Sigmoid colon (tissue), 7 donors: ENCODE results near the gene VIPR2. TPM values are rescaled to one million over a fixed set of nuclear protein-coding genes. Genes with fewer than 3 reads are reported as not detected.
"Not testable (repeated sequence)": the region's sequence is repeated elsewhere in the genome, so short reads cannot be mapped to it uniquely, and the experiment has no call there.

Source experiments
- DNase-seq: peaks from one replicate; pipeline ENCODE4 v3.0.0-alpha.2; 2019
- H3K27ac ChIP-seq, 4 donors: fragments of 200-600 bp; sonication (generic); one replicate each; pipeline ENCODE4 v1.5.1; 2016 to 2019; ENCODE audit warnings: mild to moderate bottlenecking in 1 of 4
- H3K27me3 ChIP-seq, 3 donors: fragments of 200-600 bp; sonication (generic); one replicate each; pipeline ENCODE4 v1.5.1; 2019; ENCODE audit warnings: mild to moderate bottlenecking in 1 of 3
- H3K36me3 ChIP-seq, 4 donors: fragments of 200-600 bp; sonication (generic); one replicate each; pipeline ENCODE4 v1.5.1; 2016 to 2019
- H3K4me1 ChIP-seq, 4 donors: fragments of 200-600 bp; sonication (generic); one replicate each; pipeline ENCODE4 v1.5.1; 2017 to 2019
- H3K4me3 ChIP-seq, 4 donors: fragments of 200-600 bp; sonication (generic); one replicate each; pipeline ENCODE4 v1.5.1; 2017 to 2019; ENCODE audit warnings: mild to moderate bottlenecking in 2 of 4, moderate library complexity in 1 of 4
- H3K9me3 ChIP-seq, 4 donors: fragments of 200-600 bp in 3 of 4; sonication (generic) in 3 of 4; one replicate each; pipeline versions ENCODE4 v1.5.1 to v1.6.1; 2013 to 2019
- CTCF ChIP-seq, 4 experiments: fragments of 450-650 bp in 3 of 4; fragments of 200-600 bp in 1 of 4; IDR thresholded peaks; one replicate each; pipeline ENCODE4 v1.5.1; 2016 to 2019; ENCODE audit warnings: antibody characterized with exemption in 4 of 4, mild to moderate bottlenecking in 3 of 4, moderate library complexity in 2 of 4
- EP300 ChIP-seq, 4 donors: sonication (generic); formaldehyde crosslinking; IDR thresholded peaks; one replicate each; pipeline ENCODE4 v1.6.1; 2017; ENCODE audit warnings: antibody characterized with exemption in 4 of 4
- POLR2A ChIP-seq, 2 donors: fragments of 450-650 bp; IDR thresholded peaks; one replicate each; pipeline ENCODE4 v1.6.1; 2016; ENCODE audit warnings: antibody characterized with exemption in 2 of 2, mild to moderate bottlenecking in 2 of 2, moderate library complexity in 2 of 2
- POLR2AphosphoS5 ChIP-seq, 4 donors: sonication (generic); formaldehyde crosslinking; IDR thresholded peaks; one replicate each; pipeline ENCODE4 v1.6.1; 2017; ENCODE audit warnings: antibody characterized with exemption in 4 of 4
- WGBS, 2 donors: extraction: QIAGEN DNeasy Blood & Tissue Kit; methylation state at CpG; one replicate each; pipeline ENCODE4 v1.1.7; 2013; 5-methylcytosine and 5-hydroxymethylcytosine counted together
- intact Hi-C: fragments of 100-400 bp; cut with DNase I; formaldehyde crosslinking; loops from one replicate; pipeline ENCODE4 v1.15.1; 2023
- polyA plus RNA-seq, 3 donors: library from polyadenylated mRNA; stranded (reverse); fragments of 200-250 nt; gene quantifications; one replicate each; pipeline ENCODE4 v1.2.3, GENCODE V29; 2013
- total RNA-seq, 4 donors: library from RNA; depleted of rRNA; stranded (reverse); fragments of >200 nt; gene quantifications; one replicate each; pipeline ENCODE4 v1.1.0, GENCODE V29; 2016
- donor health status: healthy with polysubstance abuse.
- donor health status: Bipolar disorder and iron deficiency.
- donor health status: healthy.

VIPR2 gene
- total and polyA plus RNA-seq, 7 donors = 0.23 to 21.4 (median 11.7) TPM

DNA sequence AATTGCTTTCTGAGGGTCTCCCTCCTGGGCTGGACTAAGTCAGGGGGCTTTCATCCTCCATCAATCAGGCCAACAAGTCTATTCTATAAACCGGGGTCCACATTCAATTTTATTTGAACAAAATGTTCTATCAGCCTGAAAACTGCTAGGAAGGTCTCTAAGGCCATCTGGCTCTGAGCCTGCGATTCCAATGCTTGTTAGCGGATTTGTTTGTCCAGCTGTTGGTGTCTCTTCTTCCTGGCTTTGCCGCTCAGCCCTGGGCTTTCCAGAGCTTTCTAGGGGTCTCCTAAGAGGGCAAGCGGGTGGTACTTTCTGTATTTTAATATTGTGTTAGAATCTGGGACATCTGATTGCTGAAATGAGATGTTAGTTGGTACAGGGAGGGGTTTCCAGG, 136.7 kb downstream of the VIPR2 start:
- DNase-seq = peak; percentile 18
- intact Hi-C loops = no loop called here
- 39 to 70% methylated on average over 5 of the region's 5 CpGs for WGBS, 2 donors
- Histone ChIP-seq H3K9me3 (no peaks in the 10 kb centered on the region), H3K4me1 (peaks cover 0 to 22% (median 20%) of the 10 kb centered on the region in 4 donors), H3K36me3 (no peaks in the 10 kb centered on the region), H3K27ac (no peak overlapping the region), H3K27me3 (no peaks in the 10 kb centered on the region), H3K4me3 (no peak overlapping the region)
- TF ChIP-seq EP300 (IDR thresholded peaks at IDR 0.05) = no peak
- no peak for TF ChIP-seq POLR2AphosphoS5 (IDR thresholded peaks at IDR 0.05)
- TF ChIP-seq POLR2A (IDR thresholded peaks at IDR 0.05) = no peak
- no peak for TF ChIP-seq CTCF (IDR thresholded peaks at IDR 0.05)

DNA sequence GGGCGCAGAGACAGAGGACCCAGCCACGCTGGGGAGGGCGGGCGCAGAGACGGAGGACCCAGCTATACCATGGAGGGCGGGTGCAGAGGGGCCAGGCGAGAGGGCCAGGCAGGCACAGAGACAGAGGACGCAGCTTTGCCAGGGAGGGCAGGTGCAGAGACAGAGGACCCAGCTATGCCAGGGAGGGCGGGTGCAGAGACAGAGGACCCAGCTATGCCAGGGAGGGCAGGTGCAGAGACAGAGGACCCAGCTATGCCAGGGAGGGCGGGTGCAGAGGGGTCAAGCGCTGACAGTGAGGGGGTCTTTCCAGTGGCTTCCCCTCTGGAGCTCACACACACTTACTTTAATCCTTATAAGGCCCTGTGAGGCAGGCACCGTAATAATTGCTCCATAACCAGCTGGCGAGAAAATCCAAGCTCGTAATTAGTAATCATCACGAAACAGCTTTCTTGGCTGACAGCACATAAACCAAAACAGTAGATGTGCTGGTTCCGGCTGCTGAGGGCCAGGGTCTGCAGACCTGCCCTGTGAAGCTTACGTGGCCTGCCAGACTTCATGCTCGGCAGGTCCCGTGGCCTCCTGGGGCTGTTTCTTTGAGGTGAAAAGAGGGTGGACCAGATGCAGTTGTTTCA, 137.2 kb downstream of the VIPR2 start:
- H3K27me3 ChIP-seq = no peaks in the 10 kb centered on the region
- H3K36me3 ChIP-seq = no peaks in the 10 kb centered on the region
- intact Hi-C loops = no loop called here
- H3K4me3 ChIP-seq = no peak overlapping the region
- H3K9me3 ChIP-seq = no peaks in the 10 kb centered on the region
- peak; percentile 32 for DNase-seq
- no peak for TF ChIP-seq POLR2AphosphoS5 (IDR thresholded peaks at IDR 0.05)
- TF ChIP-seq CTCF (IDR thresholded peaks at IDR 0.05) = no peak
- TF ChIP-seq EP300 (IDR thresholded peaks at IDR 0.05) = no peak
- no peak for TF ChIP-seq POLR2A (IDR thresholded peaks at IDR 0.05)
- peaks cover 0 to 17% (median 16%) of the 10 kb centered on the region in 4 donors for H3K4me1 ChIP-seq
- no peak overlapping the region for H3K27ac ChIP-seq
- WGBS, 2 donors = 85 to 91% methylated on average over 19 of the region's 19 CpGs

DNA sequence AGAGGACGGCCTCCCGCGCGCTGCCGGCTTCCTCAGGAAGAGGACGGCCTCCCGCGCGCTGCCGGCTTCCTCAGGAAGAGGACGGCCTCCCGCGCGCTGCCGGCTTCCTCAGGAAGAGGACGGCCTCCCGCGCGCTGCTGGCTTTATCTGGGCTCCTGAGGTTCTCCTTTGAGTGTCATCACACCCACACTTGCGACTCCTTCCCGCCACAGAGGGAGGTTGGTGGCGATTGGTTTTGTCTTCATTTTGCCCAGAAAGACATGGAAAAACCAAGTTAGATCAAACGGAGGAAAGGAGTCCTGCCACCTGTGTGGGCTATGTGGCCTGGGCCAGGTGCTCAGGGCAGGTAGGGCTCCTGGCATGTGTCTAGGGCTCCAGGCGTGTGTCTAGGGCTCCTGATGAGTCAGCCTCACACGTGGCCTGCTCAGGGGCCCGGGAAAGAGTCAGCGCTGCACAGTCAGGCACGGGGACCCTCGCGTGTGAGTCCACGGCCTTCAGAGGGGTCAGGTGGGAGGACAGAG, 138.0 kb downstream of the VIPR2 start:
- DNase-seq = peak; percentile 30
- intact Hi-C loops = no loop called here

DNA sequence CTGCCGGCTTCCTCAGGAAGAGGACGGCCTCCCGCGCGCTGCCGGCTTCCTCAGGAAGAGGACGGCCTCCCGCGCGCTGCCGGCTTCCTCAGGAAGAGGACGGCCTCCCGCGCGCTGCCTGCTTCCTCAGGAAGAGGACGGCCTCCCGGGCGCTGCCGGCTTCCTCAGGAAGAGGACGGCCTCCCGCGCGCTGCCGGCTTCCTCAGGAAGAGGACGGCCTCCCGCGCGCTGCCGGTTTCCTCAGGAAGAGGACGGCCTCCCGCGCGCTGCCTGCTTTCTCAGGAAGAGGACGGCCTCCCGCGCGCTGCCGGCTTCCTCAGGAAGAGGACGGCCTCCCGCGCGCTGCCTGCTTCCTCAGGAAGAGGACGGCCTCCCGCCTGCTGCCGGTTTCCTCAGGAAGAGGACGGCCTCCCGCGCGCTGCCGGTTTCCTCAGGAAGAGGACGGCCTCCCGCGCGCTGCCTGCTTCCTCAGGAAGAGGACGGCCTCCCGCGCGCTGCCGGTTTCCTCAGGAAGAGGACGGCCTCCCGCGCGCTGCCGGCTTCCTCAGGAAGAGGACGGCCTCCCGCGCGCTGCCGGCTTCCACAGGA, 138.6 kb downstream of the VIPR2 start:
- H3K4me1 ChIP-seq, intact Hi-C loops, H3K4me3 ChIP-seq, DNase-seq, H3K9me3 ChIP-seq, H3K27ac ChIP-seq, H3K27me3 ChIP-seq, H3K36me3 ChIP-seq: not testable (repeated sequence)
- 96 to 97% methylated on average over 23 to 66 of the region's 69 CpGs for WGBS, 2 donors

More for the DNA sequence above, 138.0 kb downstream of the VIPR2 start:
- Histone ChIP-seq H3K4me1 (peaks cover 0 to 9% (median 8%) of the 10 kb centered on the region in 4 donors), H3K27ac (no peak overlapping the region), H3K36me3 (no peaks in the 10 kb centered on the region), H3K9me3 (no peaks in the 10 kb centered on the region), H3K4me3 (no peak overlapping the region), H3K27me3 (no peaks in the 10 kb centered on the region)
- TF ChIP-seq POLR2A (IDR thresholded peaks at IDR 0.05) = no peak
- TF ChIP-seq CTCF (IDR thresholded peaks at IDR 0.05) = no peak
- TF ChIP-seq POLR2AphosphoS5 (IDR thresholded peaks at IDR 0.05) = no peak
- TF ChIP-seq EP300 (IDR thresholded peaks at IDR 0.05) = no peak
- 85 to 93% methylated on average over 31 of the region's 31 CpGs for WGBS, 2 donors

DNA sequence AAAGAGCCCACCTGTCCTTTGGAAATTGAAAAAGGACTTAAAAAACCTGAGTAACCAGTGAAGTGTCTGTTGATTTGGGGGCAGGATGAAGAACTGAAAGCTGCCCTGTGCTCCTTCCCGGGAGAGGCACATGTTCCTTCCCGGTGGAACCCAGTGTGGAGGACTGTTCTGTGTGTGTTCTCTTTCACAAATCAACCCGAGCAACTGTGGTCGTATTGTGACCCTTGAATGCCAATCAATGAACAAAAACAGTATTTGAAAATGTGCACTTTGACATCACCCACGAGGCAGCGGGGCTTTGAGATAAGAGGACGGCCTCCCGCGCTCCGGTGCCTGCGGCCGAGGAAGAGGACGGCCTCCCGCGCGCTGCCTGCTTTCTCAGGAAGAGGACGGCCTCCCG, 139.0 kb downstream of the VIPR2 start:
- H3K4me3 ChIP-seq = no peak overlapping the region
- no peak overlapping the region for H3K27ac ChIP-seq
- no peaks in the 10 kb centered on the region for H3K9me3 ChIP-seq
- TF ChIP-seq POLR2AphosphoS5 (IDR thresholded peaks at IDR 0.05) = no peak
- TF ChIP-seq POLR2A (IDR thresholded peaks at IDR 0.05) = no peak
- H3K36me3 ChIP-seq = no peaks in the 10 kb centered on the region
- DNase-seq = no peak
- H3K4me1 ChIP-seq = no peaks in the 10 kb centered on the region
- 87 to 91% methylated on average over 18 of the region's 18 CpGs for WGBS, 2 donors
- H3K27me3 ChIP-seq = no peaks in the 10 kb centered on the region
- intact Hi-C loops = no loop called here
